ENCODE measurements around the gene RFC5.

Gene RFC5

DNA sequence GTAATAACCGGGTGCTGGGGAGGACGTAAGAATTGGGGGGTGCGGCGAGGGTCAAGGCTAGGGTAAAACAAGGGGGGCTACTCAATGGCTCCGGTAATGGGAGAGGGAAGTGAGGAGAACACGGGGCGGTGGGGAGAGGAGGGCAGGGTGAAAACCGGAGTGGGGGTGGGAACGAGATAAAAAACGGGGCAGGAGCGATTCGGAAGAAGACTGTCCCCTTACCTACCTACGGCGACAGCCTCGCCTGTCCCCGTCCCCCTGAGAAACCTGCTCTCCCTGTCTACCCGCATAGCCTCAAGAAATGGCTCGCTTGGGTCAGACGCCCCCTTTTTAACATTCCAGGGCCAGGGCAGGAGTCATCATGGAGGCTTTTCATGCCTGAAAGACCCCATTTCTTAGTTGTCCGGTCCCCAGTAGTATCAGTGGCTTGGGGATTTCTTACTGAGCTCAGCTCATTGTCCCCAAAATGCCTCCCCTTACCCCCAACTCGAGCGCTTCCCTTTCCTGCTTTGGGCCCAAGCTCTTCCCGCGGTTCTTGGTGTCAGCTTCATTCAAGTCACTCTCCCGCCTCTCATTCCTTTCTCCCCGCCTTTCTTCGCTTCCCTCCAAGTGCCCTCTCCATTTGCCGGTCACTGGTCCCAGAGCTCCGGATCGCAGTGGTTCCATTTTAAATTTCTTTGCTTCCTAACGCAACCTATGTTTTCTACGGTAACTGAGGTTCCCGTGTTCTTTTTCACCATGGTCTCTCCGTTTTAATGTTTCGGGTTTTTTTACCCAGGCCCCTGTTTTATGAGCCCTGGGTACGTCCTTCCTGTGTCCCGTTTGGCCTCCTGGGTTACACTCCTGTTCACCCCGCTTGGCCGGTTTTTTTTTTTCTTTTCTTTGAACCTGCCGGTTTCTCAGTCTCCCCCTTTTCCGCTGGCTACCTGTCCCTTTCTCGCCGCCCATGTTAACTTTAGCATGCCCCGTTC lies 45.7 kb downstream of the RFC5 start:
- no peak for TF ChIP-seq CTCF (IDR thresholded peaks at IDR 0.05; ENCODE audit: borderline replicate concordance, insufficient read depth, low read depth, low read length)
- H3K4me3 ChIP-seq (ENCODE audit: low read depth, low read length) = peak overlapping the region; percentile 81

DNA sequence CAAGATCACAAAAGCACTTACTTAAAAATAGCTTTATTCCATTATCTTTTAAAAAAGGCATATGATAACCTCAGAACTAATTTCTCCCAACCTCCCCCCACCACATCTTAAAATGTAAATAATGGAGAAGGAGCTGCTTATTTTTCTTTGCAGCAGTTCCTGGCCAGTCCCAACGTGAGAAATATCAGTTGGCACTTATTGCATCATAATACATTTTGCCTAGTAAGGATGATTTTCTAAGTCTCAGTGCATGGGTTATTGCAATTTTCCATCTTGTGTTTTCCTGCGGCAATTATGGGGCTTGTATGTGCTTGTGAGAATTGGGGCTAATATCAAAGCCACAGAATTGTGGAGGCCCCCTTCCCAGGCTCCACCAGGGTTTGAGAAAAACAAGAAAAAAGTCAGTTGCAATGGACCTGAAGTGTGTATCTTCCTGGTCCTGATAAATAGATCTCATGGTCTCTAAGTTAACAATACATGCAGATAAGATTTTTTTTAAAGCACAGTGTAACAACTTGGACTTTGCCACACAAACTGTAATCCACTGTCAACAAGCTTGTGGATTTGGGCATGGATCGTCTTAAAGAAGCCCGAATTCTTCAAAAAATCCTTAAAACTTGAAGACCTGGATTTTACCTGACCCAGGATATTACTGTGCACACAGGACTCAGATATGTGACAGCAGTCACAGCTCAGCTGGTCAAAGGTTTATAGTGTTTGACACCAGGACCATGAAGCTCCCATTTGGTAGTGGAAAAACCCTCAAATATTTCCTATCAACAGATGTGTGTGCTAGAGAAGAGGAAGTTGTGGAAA lies 47.3 kb downstream of the RFC5 start:
- H3K4me3 ChIP-seq (ENCODE audit: low read depth, low read length) = no peak overlapping the region
- TF ChIP-seq CTCF (IDR thresholded peaks at IDR 0.05; ENCODE audit: borderline replicate concordance, insufficient read depth, low read depth, low read length) = no peak

DNA sequence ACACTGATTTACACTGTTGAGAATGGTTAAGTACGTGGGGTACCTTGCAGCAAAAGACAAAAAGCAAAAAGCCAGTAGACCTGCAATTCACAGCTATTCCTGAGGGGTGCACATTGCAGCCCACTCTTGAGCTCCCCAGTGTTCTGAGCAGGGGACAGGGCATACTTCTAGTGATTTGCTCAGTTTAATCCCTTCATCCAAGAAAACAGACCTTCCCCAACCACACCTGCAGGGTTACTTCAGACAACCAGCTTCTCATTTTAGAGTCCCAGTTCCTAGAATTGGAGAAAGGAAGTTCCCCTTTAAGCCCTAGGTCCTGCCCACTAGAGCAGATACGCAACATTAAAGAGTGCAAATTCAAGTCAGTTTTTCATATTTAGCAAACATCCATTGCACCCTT lies 48.1 kb downstream of the RFC5 start:
- no peak overlapping the region for H3K4me3 ChIP-seq (ENCODE audit: low read depth, low read length)
- peak; percentile 49; the same call in 1 of the 2 replicates for TF ChIP-seq CTCF (IDR thresholded peaks at IDR 0.05; ENCODE audit: borderline replicate concordance, insufficient read depth, low read depth, low read length)

DNA sequence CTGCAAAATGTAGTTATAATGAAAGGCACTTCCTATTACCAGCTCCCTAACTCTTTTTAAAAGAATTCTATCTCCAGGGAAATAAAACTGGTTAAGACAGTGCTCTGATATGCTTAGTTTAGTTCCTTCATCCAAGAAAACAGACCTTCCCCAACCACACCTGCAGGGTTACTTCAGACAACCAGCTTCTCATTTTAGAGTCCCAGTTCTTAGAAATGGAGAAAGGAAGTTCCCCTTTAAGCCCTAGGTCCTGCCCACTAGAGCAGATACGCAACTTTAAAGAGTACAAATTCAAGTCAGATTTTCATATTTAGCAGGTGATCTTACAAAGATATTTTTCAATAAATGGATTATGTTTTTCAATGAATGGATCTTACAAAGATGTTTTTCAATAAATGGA lies 48.9 kb downstream of the RFC5 start:
- no peak for TF ChIP-seq CTCF (IDR thresholded peaks at IDR 0.05; ENCODE audit: borderline replicate concordance, insufficient read depth, low read depth, low read length)
- no peak overlapping the region for H3K4me3 ChIP-seq (ENCODE audit: low read depth, low read length)

DNA sequence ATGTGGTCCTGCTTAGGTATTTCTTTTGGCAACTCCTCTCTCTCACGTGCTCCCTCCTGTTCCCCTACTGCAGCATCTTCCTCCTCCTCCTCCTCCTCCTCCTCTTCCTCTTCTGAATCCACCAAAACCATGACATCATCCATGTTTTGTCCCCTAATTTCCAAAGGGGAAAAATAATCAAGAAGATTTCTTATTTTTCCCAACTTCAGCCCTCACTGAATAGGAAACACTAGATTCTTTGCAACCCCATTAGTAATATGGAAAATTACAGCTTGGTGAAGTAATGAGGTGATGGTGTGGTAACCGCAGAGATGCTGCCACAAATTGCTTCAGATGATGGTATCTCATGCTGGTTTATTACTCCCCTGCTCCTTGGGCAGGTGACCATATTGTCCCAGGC lies 51.9 kb downstream of the RFC5 start:
- H3K4me3 ChIP-seq (ENCODE audit: low read depth, low read length) = no peak overlapping the region
- no peak for TF ChIP-seq CTCF (IDR thresholded peaks at IDR 0.05; ENCODE audit: borderline replicate concordance, insufficient read depth, low read depth, low read length)

GRCh38 chr12:118070650-118071049 lies 54.1 kb downstream of the RFC5 start:
- no peak for TF ChIP-seq CTCF (IDR thresholded peaks at IDR 0.05; ENCODE audit: borderline replicate concordance, insufficient read depth, low read depth, low read length)

More at GRCh38 chr12:118070650-118071049, 54.1 kb downstream of the RFC5 start:
- H3K4me3 ChIP-seq (ENCODE audit: low read depth, low read length) = no peak overlapping the region

All from GM12875 (cell line).